Measurements from ENCODE around the gene LRRC4C. TPM values are rescaled to one million over a fixed set of nuclear protein-coding genes. Genes with fewer than 3 reads are reported as not detected.
"Not testable (repeated sequence)": the region's sequence is repeated elsewhere in the genome, so short reads cannot be mapped to it uniquely, and the experiment has no call there.

The LRRC4C gene
- total RNA-seq, 2 donors from 2014 or later = 1.3 TPM; not detected in 1

DNA sequence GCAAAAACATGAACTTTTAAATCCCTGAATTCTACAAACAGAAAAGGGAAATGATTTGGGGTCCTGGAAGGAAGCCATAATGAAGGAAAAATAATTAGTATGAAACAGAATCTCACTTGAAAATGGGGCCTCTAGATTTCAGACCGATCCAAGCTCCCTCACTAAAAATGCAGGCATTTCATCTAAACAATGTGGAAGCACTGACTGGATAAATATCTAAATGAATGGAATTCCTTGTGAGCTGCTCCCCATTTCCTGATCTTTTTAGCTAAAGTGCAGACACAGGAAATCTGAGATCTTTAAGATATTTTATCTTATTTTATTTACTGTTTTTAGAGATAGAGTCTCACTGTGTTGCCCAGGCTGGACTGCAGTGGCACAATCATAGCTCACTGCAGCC is 1255.8 kb downstream of the LRRC4C start:
- Histone ChIP-seq H3K4me3 (no peak overlapping the region), H3K27ac (no peak overlapping the region), H3K9me3 (no peaks in the 10 kb centered on the region), H3K36me3 (replicated peaks in 1 of 2; ENCODE audit: insufficient read depth in 1 of 2, low read depth in 2 of 2) (no peaks in the 10 kb centered on the region), H3K4me1 (no peaks in the 10 kb centered on the region), H3K27me3 (no peaks in the 10 kb centered on the region)
- intact Hi-C loops (cut with DNase I) = no loop called here
- DNase-seq (no peak), ATAC-seq (no peak)
- 13 to 19% methylated on average over 1 of the region's 1 CpG for WGBS, 2 donors
- TF ChIP-seq, protein P1, sequence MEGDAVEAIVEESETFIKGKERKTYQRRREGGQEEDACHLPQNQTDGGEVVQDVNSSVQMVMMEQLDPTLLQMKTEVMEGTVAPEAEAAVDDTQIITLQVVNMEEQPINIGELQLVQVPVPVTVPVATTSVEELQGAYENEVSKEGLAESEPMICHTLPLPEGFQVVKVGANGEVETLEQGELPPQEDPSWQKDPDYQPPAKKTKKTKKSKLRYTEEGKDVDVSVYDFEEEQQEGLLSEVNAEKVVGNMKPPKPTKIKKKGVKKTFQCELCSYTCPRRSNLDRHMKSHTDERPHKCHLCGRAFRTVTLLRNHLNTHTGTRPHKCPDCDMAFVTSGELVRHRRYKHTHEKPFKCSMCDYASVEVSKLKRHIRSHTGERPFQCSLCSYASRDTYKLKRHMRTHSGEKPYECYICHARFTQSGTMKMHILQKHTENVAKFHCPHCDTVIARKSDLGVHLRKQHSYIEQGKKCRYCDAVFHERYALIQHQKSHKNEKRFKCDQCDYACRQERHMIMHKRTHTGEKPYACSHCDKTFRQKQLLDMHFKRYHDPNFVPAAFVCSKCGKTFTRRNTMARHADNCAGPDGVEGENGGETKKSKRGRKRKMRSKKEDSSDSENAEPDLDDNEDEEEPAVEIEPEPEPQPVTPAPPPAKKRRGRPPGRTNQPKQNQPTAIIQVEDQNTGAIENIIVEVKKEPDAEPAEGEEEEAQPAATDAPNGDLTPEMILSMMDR (IDR thresholded peaks at IDR 0.05) = no peak
- TF ChIP-seq POLR2A (IDR thresholded peaks at IDR 0.05) = no peak

DNA sequence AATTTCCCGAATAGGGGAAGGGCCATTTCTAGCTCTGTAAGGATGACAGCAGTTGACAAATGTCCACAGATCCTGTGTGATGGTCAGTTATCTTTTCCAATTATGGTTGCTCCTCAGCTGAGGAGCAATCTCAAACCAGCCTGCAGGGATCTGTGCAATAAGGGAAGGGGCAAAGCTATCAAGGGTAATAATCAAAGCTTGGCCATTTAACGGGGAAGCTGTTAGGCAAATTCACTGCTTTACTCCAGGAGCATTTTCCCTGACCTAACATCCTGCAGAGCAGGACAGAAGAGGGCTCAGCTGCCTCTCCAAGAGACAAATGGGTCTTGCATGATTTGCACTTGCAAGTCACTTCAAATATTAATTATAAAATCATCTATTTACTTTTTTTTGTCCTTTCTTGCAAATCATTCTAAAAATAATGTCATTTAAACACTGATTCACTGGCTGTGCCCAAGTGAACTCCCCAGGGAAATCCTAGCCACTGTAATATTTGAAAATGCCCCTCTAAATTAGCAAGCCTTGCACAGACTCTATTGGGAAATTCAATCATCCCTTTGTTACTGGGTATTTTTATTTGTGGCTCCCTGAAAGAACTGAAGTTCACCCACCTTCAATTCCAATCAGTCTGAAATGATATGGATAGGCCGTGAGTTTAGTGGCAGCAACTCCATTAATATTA is 1256.7 kb downstream of the LRRC4C start:
- intact Hi-C loops (cut with DNase I) = no loop called here
- DNase-seq (no peak), ATAC-seq (no peak)
- Histone ChIP-seq H3K9me3 (no peaks in the 10 kb centered on the region), H3K36me3 (replicated peaks in 1 of 2; ENCODE audit: insufficient read depth in 1 of 2, low read depth in 2 of 2) (no peaks in the 10 kb centered on the region), H3K4me1 (no peaks in the 10 kb centered on the region), H3K27me3 (no peaks in the 10 kb centered on the region), H3K4me3 (no peak overlapping the region), H3K27ac (no peak overlapping the region)
- TF ChIP-seq POLR2A (IDR thresholded peaks at IDR 0.05) = no peak
- TF ChIP-seq, protein P1 (IDR thresholded peaks at IDR 0.05) = no peak
- 38 to 46% methylated on average over 3 of the region's 3 CpGs for WGBS, 2 donors

DNA sequence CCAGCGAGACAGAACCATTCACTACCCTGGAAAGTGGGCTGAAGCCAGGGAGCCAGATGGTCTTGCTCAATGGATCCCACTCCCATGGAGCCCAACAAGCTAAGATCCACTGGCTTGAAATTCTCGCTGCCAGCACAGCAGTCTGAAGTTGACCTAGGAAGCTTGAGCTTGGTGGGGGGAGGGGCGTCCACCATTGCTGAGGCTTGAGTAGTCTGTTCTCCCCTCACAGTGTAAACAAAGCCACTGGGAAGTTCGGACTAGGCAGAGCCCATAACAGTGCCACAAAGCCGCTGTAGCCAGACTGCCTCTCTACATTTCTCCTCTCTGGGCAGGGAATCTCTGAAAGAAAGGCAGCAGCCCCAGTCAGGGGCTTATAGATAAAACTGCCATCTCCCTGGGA is 1266.9 kb downstream of the LRRC4C start:
- H3K4me1 ChIP-seq; H3K36me3 ChIP-seq (replicated peaks in 1 of 2; ENCODE audit: insufficient read depth in 1 of 2, low read depth in 2 of 2); H3K9me3 ChIP-seq; H3K27ac ChIP-seq; H3K4me3 ChIP-seq; H3K27me3 ChIP-seq; DNase-seq; ATAC-seq; intact Hi-C loops (cut with DNase I): not testable (repeated sequence)
- 51 to 80% methylated on average over 1 to 5 of the region's 5 CpGs for WGBS, 2 donors

DNA sequence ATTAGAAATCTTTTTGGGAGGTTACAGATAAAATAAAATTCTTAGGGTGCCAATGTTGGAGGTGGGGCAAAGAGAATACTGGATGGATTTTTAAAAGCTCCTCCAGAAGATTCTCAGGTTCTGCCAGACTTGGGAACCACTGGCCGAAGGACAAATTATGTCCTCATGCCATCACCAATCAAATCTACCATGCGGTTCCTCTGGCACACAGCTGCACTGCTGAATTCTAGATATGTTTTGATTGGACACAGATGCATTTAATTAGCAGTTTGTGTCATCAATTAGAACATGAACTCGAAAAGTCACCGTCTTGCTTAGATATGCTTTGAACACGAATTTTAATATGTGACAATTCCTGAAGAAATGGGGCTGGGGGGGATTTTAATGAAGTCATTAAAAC is 1269.2 kb downstream of the LRRC4C start:
- Histone ChIP-seq H3K4me1 (no peaks in the 10 kb centered on the region), H3K9me3 (no peaks in the 10 kb centered on the region), H3K4me3 (no peak overlapping the region), H3K36me3 (replicated peaks in 1 of 2; ENCODE audit: insufficient read depth in 1 of 2, low read depth in 2 of 2) (no peaks in the 10 kb centered on the region), H3K27me3 (no peaks in the 10 kb centered on the region), H3K27ac (no peak overlapping the region)
- no peak for TF ChIP-seq POLR2A (IDR thresholded peaks at IDR 0.05)
- TF ChIP-seq, protein P1 (IDR thresholded peaks at IDR 0.05) = no peak
- intact Hi-C loops (cut with DNase I) = no loop called here
- WGBS, 2 donors = 58 to 66% methylated on average over 5 of the region's 5 CpGs
- DNase-seq (no peak), ATAC-seq (no peak)

DNA sequence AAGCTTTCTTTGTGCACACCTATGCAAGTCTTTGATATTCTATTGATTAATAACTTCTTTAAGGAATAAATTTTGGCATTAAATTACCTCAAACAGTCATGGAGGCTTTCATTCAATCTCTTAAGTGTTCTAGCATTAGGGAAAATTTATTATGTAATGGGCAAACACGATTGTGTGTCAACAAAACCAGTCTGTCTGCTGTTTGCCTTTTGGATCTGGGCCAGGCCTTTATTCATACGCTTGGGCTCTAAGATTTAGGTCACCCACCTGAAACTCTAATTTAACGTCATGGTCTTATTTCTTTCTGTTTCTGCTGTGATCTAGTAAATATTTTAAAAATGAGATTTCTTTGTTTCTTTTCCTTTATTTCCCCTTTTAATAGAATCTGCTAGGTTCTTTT is 1270.6 kb downstream of the LRRC4C start:
- intact Hi-C loops (cut with DNase I) = no loop called here
- DNase-seq (peak; percentile 38 to 72 (median 60)), ATAC-seq (peak; percentile 33)
- Histone ChIP-seq H3K27ac (no peak overlapping the region), H3K36me3 (replicated peaks in 1 of 2; ENCODE audit: insufficient read depth in 1 of 2, low read depth in 2 of 2) (no peaks in the 10 kb centered on the region), H3K4me1 (no peaks in the 10 kb centered on the region), H3K4me3 (no peak overlapping the region), H3K9me3 (peaks cover 0 to 6% (median 0%) of the 10 kb centered on the region in 3 donors), H3K27me3 (no peaks in the 10 kb centered on the region)
- 10 to 17% methylated on average over 3 of the region's 3 CpGs for WGBS, 2 donors
- TF ChIP-seq, protein P1 (IDR thresholded peaks at IDR 0.05) = no peak
- TF ChIP-seq POLR2A (IDR thresholded peaks at IDR 0.05) = no peak
